HG02840 (cell line): ENCODE measurements around the gene GAS1.

Experiments used
- ATAC-seq: cut with Tn5 transposase; IDR thresholded peaks from one replicate; pipeline ENCODE4 v1.9.1; 2021; ENCODE audit warnings: mild to moderate bottlenecking, moderate library complexity, moderate number of reproducible peaks; ENCODE audit not compliant: unreplicated experiment, low FRiP score

Gene GAS1

DNA sequence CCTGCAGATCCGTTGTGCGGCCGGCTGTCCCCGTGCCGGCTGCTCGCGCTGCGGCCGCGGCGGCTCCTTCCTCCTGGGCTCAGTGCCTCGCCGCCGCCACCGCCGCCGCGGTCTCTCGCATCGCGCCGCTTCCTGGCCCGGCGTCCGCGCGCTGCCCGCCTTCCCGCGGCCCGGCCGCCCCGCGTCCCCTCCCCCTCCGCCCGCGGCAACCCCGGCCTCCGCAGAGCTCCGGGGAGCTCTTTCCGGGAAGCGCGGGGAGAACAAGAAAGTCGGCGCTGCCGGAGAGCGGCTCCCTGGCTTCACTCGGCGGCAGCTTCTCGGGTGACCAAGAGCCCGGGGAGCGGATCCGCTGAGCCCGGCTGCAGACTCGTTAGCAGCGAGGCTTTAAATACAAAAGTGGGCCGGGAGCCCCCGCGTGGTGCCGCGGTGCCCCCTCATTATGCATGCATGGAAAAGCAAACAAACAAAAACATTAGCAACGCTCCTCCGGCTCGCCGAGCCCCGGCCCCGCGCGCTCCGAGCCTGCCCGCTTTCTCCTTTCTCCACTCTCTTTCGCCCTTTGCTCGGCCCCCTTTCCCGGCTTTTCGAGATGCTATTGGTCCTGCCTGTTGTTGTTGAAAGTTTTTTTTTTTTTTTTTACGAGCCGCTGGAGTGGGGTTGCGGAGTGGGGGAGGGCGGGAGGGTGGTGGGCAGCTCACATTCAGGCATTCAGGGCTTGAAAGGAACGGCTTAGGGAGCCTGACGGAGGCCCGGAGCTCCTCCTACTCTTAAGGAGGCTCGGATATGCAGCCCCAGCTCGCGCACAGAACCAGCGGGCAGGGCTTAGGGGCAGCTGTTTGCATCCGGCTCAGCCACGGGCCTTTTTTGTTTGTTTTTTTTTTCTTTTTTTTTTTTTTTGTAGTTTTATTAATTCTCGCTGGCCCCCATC, at the start of gene GAS1:
GAS1 (minus strand) TSS at position 361 of the 928 bp plus-strand sequence. CDS start 727 bp downstream, outside the sequence.
- no peak for ATAC-seq

DNA sequence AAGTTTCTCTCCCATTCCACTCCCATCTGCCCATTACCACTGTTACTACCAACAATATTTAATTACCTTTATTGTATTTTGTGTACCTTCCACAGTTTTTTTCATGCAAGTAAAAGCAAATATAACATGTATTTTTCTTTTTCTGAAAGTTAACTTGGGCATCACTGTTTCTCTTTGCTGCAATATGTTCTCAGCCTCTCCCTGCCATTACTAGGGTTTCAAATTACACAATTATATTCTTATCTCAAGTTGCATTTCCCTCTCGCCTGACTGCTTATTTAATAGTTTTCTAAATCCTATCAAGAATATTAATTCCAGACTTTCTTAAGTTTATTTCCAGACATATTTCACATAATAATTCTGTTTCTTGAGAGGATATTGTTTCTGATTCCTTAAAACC, 46.9 kb upstream of the GAS1 start:
- no peak for ATAC-seq

DNA sequence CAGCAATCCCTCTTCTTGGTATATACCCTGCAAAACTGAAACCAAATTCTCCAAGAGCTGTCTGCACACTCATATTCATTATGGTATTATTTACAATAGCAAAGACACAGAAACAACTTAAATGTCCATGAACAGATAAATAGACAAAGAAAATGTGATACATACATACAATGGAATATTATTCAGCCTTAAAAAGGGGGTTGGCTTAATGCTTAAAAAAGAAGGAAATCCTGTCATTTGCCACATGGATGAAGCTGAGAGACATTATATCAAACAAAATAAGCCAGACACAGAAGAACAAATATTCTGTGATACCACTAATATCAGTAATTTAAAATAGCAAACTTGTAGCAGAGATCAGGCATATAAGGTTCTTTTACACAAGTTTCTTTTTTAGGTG, 46.5 kb upstream of the GAS1 start:
- no peak for ATAC-seq

DNA sequence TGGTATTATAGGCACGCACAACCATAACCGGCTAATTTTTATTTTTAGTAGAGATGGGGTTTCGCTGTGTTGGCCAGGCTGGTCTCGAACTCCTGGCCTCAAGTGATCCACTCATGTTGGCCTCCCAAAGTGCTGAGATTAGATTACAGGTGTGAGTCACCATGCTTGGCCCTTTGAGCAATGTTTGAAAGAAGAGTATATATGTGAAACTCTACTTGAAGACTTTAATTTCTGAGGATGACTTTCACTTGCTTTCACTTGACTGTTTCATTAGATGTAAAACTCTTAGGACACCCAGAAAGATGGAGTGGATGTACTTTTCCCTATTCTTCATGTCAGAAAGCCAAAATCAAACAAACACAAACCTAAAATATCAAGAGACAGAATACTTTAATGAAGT, 43.8 kb upstream of the GAS1 start:
- ATAC-seq = no peak

- ATAC-seq = no peak
Measured at GRCh38 chr9:86990290-86990689, 43.0 kb upstream of the GAS1 start.

DNA sequence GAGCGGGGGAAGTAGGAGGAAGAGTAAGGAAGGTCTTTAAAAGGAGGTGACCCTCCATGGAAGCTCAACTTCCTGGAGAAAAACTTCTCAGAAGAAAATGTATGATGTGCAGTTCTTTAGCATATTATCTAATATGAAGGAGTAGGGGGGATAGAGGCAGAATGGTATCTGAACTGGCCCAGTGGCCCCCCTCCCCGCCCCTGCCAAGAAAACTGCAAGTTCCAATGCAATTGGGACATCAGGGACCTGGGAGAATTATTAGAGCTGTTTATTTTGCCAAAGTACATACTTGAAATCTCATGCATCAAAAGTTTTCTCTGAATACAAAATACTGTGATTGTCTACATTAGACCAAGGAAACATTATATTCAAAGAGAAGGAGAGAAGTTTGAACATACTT, 40.6 kb upstream of the GAS1 start:
- no peak for ATAC-seq

DNA sequence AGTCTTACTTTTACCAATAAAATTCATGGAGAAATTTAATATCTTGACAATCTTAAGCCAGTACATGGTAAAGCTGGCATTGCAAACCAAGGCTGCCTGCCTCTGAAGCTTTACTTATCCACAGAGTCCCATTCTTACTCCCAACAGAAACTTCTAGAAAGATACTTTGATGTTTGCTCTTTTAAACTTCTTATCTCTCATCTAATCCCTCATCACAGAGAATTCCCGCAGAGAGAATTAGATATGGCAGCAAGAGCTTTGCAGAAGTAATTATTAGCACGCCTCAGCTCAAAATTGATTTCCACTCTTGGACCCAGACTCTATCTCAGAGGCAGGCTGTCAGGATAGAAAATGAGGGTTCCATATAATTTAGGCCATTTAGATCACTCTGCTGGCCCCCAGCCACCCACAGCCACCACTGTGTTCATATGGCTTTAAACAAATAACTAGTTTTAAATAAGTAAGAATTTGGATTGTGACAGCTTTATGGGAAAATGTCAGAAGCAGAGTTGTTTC, 37.9 kb upstream of the GAS1 start:
- no peak for ATAC-seq

DNA sequence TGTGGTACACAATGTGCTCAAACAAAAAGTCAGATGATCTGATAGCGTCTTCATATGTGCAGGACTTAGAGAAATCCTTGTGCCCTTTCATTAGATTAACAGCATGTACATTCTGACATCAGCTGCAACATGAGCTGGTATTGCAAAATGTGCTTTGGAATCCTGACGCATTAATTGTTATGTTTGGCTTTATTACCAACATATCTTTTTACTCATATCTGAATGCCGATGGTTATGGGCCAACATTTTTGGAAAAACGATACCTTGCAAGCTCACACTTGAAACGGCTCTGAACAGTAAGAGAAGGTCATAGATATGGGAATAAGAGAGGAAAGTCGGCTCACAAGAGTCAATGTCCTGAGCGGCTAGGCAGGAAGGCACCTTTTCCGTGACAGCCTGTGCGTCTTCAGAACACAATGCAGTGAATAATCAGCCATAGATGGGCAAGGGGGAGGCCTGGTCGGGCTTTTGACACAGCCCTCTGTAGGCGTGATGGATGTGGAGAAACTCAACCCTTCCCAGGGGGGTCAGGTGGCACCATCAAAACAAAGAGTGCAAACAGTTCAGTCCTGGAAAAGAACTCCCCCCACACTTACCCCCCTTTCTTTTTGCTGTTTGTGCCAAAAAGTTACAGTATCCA, 36.4 kb upstream of the GAS1 start:
- no peak for ATAC-seq

GRCh38 chr9:86983249-86983619, 35.9 kb upstream of the GAS1 start:
- ATAC-seq = no peak

DNA sequence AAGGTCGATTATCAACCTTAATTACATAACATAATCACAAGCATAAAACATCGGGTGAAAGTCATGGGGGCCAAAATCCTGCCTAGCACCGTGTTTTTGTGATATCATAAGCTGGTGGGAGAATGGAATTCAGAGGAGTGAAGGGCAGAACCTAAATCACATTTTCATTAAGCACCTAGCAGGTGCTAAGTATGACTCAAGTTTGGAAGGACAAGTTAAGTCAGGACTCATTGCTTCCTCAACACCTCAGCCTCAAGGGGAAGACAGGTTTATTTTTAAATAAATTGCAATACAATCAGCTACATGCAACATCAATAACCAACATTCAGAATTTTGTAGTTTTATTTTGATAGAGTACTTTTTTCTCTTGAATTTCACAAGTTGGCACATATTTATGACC, 33.5 kb upstream of the GAS1 start:
- ATAC-seq = no peak

DNA sequence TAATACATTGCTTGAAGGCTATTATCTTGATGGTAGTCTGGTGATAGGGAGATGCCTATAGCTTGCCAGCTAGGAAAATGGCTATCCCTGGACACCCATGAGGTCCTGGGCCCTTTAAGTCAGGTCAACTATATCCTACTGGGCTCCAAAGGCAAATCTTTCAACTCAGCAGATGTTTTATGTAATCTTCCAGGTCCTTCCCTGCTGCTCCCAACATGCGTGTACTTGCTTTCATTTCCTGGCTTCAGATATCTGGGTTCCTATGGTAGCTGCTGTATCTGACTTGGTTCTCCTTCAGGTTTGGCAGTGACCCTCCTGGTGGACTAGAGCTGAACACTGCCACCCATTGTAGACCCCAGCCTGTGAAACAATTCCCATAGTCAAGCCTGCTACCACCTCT, 32.4 kb upstream of the GAS1 start:
- no peak for ATAC-seq

DNA sequence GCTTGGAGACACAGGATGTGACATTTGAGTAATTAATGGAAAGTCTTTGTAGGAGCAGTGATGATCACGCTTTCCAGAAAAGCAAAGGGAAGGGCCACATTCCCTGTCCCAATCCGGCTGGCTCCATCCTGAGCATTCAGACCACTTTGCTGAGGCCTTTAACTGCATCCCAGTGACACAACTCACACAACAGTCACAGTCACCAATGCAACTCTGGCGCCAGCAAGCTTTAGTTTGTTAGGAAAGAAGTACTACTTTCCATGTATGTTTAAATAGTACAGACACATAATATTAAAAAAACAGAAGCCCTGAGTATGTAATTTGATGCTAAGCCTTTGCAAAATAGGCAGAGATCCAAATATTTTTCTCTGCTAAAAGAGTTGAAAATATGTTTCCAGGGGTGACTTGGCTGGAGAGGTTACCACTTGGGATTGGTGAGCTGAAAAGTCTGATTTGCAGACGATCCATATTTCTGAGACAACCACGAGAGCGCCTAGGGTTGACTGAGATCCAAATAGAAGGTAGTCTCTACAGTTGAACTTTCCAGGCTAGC, 31.7 kb upstream of the GAS1 start:
- ATAC-seq = no peak

- no peak for ATAC-seq
Measured at GRCh38 chr9:86978413-86978812, 31.1 kb upstream of the GAS1 start.

DNA sequence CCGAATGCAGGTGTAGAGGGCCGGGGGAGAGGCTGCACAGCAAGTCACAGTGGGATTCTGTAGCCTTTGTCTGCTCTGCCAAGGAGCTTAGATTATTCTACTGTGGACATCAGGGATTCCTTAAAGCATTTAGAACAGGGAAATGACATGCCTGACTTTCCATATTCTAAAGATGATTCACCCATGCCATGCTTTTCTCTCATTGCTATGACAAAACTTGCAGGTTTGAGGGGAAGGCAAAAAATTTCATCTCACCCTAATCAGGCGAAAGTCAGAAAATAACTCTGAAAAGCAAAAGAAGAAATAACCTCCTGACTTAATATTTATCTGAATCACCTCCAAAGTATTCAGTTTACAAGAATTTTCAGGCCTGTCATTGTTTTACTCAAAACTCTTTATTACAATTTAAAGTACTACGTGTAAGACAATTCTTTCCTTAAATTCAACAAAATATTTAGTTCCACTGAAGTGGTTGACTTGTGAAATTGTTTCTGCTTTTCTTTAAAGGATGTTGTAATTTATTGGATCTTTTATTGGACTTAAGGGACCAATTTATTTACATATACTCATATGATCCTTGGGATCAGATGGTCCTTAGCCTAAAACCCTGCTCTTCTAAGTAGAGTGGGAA, 30.0 kb upstream of the GAS1 start:
- no peak for ATAC-seq

DNA sequence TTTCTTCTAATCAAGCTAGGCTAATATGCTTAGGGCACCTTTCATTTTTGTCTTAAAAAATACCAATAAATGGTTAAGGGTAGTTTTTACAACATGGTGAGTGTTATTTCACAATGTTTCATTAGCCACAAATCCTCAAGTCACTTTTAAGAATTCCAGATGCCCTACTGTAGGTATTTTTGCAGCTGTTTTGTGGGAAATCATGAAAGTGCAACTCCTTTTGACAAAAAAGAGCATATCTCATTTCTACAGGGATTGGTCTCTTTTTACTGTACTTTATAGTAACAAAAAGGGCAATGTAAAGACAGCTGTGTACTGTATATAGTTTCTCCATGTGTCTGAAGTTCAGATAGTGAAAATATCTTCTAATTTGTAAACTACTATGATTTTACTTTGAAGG, 28.3 kb upstream of the GAS1 start:
- ATAC-seq = no peak

DNA sequence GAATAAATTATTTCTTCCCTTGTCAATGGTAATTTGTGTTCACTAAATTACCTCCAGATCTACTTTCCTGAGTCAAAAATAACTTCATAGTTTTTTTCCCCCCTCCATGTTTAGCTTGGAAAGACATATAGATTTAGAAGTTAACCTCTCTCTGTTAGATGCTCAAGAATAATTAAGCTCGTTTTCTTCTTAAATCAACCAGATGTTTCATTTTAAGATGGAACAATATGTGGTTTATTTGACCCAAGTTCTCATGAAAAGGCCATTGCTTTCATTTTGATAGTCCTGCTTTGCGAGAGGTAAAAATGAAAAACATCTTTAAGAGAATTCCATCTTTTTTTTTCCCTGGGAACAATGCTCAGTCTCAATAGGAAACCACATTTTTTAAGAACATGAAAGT, 27.7 kb upstream of the GAS1 start:
- ATAC-seq = no peak

DNA sequence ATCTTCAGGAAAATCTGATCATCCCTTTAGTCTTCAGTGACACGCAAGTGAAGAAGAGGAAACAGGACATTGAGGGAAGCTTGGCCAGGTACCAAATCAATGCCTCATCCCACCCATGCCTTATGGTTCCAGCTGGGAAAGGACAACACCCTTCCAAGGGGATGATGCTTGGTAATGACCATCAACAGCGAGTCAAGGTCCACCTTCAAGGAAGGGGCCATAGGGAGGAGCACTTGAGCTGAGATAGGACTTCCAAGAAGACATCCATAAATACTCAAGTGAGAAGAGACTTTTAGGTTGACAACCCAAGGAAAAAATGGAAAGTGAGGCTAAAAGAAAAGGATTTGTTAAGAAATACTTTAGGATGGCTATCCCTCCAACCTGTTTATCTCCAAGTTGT, 27.1 kb upstream of the GAS1 start:
- ATAC-seq = no peak

DNA sequence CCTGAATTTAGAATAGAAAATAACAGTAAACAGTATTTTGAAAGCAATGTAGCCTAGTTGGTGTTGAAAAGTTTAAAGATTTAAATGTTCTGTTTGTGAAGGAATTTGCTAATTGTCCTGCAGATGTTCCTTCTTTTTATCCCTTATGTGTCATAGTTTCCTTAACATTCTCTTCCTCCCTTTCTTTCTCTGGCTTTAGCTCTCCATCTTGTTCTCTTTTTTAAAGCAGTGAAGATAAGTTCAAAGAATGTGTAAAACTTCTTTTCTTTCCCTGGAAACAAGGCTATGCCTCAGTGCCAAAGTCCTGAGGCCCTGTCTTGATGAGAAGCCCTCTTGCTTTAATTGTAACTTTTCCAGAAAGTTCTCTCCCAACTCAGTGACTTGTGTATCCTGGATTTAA, 24.4 kb upstream of the GAS1 start:
- ATAC-seq = no peak

DNA sequence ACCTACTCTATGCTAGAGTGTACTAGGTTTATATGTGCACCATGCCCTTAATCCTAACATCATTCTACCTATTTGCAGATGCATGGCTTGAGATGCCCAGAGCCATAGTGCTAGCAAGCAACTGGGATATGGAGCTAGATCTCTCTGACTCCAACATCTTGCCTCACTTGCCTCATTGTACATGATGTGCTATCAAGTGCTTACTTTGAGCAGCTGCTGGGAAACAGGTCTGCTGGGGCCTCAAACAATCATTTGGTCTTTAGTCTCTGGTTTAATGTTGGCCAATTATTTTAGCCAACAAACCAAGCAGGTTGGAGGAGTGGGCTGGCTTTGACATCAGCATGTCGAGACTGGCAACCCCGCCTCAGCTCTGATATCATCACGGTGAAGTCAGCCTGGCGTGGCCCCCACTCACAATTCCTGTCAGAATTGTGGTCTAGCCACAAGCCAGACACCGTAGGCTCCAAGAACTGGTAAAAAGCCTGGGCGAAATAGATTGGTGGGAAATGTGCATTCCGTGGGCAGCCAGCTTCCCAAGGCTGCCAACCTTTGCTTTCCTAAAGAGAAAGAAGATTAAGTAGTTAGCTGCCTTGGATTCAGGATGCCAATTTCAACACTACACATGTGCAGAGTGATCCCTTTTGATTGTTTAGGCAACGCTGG, 21.1 kb upstream of the GAS1 start:
- no peak for ATAC-seq

GRCh38 chr9:86966852-86967511, 19.7 kb upstream of the GAS1 start:
- no peak for ATAC-seq
